WTC11 (cell line): ENCODE results near the gene APOL6.

Experiments
- ETV6 ChIP-seq: sonication (generic); formaldehyde crosslinking; IDR thresholded peaks from 2 replicates; pipeline ENCODE4 v1.8.1; 2022; ENCODE audit warnings: mild to moderate bottlenecking, missing genetic modification reagents
- FOXJ3 ChIP-seq: sonication (generic); formaldehyde crosslinking; IDR thresholded peaks from 2 replicates; pipeline ENCODE4 v1.9.0; 2021; ENCODE audit warnings: missing genetic modification reagents, mild to moderate bottlenecking, borderline replicate concordance
- NFYB ChIP-seq: sonication (generic); formaldehyde crosslinking; conservative IDR thresholded peaks from 2 replicates; pipeline ENCODE4 v1.8.0; 2022; ENCODE audit warnings: low read depth, missing genetic modification reagents
- SMAD4 ChIP-seq: sonication (generic); formaldehyde crosslinking; IDR thresholded peaks from 2 replicates; pipeline ENCODE4 v1.8.0; 2022; ENCODE audit warnings: mild to moderate bottlenecking, missing genetic modification reagents
- TF ChIP-seq, protein P1 (sequence below): fragments of 200-600 bp; IDR thresholded peaks from 2 replicates; pipeline ENCODE4 v1.8.0; 2022; ENCODE audit warnings: antibody characterized with exemption
- TF ChIP-seq, protein P2 (sequence below): sonication (generic); formaldehyde crosslinking; IDR thresholded peaks from 2 replicates; pipeline ENCODE4 v1.8.0; 2023; ENCODE audit warnings: missing genetic modification reagents
- TF ChIP-seq, protein P3 (sequence below): sonication (generic); formaldehyde crosslinking; IDR thresholded peaks from 2 replicates; pipeline ENCODE4 v1.8.0; 2022; ENCODE audit warnings: mild to moderate bottlenecking, missing genetic modification reagents
- TF ChIP-seq, protein P4 (sequence below): sonication (generic); formaldehyde crosslinking; IDR thresholded peaks from 2 replicates; pipeline ENCODE4 v1.8.0; 2022; ENCODE audit warnings: missing genetic modification reagents
- TF ChIP-seq, protein P5 (sequence below): sonication (generic); formaldehyde crosslinking; IDR thresholded peaks from 2 replicates; pipeline ENCODE4 v1.8.1; 2023; ENCODE audit warnings: mild to moderate bottlenecking, missing genetic modification reagents, moderate library complexity
- TF ChIP-seq, protein P6 (sequence below): sonication (generic); formaldehyde crosslinking; IDR thresholded peaks from 2 replicates; pipeline ENCODE4 v1.8.0; 2022; ENCODE audit warnings: mild to moderate bottlenecking, missing genetic modification reagents
- TF ChIP-seq, protein P7 (sequence below): sonication (generic); formaldehyde crosslinking; IDR thresholded peaks from 2 replicates; pipeline ENCODE4 v1.8.1; 2022; ENCODE audit warnings: low read depth, missing genetic modification reagents, borderline replicate concordance
- TF ChIP-seq, protein P8 (sequence below): sonication (generic); formaldehyde crosslinking; conservative IDR thresholded peaks from 2 replicates; pipeline ENCODE4 v1.8.1; 2023; ENCODE audit warnings: mild to moderate bottlenecking, low read depth, missing genetic modification reagents, moderate library complexity
- TF ChIP-seq, protein P9 (sequence below): sonication (generic); formaldehyde crosslinking; IDR thresholded peaks from 2 replicates; pipeline ENCODE4 v1.8.1; 2023; ENCODE audit warnings: mild to moderate bottlenecking, moderate library complexity, missing genetic modification reagents

DNA sequence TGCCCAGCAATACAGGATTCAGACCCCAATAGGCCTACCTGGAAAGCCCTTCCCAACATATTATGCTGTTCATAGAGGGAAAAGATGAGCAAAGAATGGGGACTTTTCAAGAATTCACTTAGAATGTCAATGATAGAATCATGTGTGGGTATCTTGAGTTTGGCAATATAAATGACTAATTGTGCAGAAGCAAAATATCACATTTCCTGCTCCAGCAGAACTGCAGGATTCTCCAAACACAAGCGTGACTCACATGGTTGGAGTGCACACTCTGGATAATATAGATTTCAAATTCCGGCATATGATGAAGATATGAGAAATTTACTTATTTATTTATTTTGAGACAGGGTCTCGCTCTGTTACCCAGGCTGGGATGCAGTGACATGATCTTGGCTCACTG lies 56.9 kb downstream of the APOL6 start:
- no peak for TF ChIP-seq ETV6 (CRISPR knock-in tag)
- TF ChIP-seq, protein P1, sequence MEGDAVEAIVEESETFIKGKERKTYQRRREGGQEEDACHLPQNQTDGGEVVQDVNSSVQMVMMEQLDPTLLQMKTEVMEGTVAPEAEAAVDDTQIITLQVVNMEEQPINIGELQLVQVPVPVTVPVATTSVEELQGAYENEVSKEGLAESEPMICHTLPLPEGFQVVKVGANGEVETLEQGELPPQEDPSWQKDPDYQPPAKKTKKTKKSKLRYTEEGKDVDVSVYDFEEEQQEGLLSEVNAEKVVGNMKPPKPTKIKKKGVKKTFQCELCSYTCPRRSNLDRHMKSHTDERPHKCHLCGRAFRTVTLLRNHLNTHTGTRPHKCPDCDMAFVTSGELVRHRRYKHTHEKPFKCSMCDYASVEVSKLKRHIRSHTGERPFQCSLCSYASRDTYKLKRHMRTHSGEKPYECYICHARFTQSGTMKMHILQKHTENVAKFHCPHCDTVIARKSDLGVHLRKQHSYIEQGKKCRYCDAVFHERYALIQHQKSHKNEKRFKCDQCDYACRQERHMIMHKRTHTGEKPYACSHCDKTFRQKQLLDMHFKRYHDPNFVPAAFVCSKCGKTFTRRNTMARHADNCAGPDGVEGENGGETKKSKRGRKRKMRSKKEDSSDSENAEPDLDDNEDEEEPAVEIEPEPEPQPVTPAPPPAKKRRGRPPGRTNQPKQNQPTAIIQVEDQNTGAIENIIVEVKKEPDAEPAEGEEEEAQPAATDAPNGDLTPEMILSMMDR = no peak
- TF ChIP-seq, protein P2, sequence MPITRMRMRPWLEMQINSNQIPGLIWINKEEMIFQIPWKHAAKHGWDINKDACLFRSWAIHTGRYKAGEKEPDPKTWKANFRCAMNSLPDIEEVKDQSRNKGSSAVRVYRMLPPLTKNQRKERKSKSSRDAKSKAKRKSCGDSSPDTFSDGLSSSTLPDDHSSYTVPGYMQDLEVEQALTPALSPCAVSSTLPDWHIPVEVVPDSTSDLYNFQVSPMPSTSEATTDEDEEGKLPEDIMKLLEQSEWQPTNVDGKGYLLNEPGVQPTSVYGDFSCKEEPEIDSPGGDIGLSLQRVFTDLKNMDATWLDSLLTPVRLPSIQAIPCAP (CRISPR knock-in tag) = no peak
- TF ChIP-seq FOXJ3 (CRISPR knock-in tag) = no peak
- TF ChIP-seq, protein P3, sequence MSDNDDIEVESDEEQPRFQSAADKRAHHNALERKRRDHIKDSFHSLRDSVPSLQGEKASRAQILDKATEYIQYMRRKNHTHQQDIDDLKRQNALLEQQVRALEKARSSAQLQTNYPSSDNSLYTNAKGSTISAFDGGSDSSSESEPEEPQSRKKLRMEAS (CRISPR knock-in tag) = no peak
- TF ChIP-seq, protein P4, sequence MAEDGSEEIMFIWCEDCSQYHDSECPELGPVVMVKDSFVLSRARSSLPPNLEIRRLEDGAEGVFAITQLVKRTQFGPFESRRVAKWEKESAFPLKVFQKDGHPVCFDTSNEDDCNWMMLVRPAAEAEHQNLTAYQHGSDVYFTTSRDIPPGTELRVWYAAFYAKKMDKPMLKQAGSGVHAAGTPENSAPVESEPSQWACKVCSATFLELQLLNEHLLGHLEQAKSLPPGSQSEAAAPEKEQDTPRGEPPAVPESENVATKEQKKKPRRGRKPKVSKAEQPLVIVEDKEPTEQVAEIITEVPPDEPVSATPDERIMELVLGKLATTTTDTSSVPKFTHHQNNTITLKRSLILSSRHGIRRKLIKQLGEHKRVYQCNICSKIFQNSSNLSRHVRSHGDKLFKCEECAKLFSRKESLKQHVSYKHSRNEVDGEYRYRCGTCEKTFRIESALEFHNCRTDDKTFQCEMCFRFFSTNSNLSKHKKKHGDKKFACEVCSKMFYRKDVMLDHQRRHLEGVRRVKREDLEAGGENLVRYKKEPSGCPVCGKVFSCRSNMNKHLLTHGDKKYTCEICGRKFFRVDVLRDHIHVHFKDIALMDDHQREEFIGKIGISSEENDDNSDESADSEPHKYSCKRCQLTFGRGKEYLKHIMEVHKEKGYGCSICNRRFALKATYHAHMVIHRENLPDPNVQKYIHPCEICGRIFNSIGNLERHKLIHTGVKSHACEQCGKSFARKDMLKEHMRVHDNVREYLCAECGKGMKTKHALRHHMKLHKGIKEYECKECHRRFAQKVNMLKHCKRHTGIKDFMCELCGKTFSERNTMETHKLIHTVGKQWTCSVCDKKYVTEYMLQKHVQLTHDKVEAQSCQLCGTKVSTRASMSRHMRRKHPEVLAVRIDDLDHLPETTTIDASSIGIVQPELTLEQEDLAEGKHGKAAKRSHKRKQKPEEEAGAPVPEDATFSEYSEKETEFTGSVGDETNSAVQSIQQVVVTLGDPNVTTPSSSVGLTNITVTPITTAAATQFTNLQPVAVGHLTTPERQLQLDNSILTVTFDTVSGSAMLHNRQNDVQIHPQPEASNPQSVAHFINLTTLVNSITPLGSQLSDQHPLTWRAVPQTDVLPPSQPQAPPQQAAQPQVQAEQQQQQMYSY = no peak
- no peak for TF ChIP-seq NFYB (CRISPR knock-in tag)
- TF ChIP-seq, protein P5, sequence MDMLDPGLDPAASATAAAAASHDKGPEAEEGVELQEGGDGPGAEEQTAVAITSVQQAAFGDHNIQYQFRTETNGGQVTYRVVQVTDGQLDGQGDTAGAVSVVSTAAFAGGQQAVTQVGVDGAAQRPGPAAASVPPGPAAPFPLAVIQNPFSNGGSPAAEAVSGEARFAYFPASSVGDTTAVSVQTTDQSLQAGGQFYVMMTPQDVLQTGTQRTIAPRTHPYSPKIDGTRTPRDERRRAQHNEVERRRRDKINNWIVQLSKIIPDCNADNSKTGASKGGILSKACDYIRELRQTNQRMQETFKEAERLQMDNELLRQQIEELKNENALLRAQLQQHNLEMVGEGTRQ (CRISPR knock-in tag) = no peak
- TF ChIP-seq SMAD4 (CRISPR knock-in tag) = no peak
- TF ChIP-seq, protein P6, sequence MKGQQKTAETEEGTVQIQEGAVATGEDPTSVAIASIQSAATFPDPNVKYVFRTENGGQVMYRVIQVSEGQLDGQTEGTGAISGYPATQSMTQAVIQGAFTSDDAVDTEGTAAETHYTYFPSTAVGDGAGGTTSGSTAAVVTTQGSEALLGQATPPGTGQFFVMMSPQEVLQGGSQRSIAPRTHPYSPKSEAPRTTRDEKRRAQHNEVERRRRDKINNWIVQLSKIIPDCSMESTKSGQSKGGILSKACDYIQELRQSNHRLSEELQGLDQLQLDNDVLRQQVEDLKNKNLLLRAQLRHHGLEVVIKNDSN (CRISPR knock-in tag) = no peak
- TF ChIP-seq, protein P7, sequence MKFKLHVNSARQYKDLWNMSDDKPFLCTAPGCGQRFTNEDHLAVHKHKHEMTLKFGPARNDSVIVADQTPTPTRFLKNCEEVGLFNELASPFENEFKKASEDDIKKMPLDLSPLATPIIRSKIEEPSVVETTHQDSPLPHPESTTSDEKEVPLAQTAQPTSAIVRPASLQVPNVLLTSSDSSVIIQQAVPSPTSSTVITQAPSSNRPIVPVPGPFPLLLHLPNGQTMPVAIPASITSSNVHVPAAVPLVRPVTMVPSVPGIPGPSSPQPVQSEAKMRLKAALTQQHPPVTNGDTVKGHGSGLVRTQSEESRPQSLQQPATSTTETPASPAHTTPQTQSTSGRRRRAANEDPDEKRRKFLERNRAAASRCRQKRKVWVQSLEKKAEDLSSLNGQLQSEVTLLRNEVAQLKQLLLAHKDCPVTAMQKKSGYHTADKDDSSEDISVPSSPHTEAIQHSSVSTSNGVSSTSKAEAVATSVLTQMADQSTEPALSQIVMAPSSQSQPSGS (CRISPR knock-in tag) = no peak
- TF ChIP-seq, protein P8, sequence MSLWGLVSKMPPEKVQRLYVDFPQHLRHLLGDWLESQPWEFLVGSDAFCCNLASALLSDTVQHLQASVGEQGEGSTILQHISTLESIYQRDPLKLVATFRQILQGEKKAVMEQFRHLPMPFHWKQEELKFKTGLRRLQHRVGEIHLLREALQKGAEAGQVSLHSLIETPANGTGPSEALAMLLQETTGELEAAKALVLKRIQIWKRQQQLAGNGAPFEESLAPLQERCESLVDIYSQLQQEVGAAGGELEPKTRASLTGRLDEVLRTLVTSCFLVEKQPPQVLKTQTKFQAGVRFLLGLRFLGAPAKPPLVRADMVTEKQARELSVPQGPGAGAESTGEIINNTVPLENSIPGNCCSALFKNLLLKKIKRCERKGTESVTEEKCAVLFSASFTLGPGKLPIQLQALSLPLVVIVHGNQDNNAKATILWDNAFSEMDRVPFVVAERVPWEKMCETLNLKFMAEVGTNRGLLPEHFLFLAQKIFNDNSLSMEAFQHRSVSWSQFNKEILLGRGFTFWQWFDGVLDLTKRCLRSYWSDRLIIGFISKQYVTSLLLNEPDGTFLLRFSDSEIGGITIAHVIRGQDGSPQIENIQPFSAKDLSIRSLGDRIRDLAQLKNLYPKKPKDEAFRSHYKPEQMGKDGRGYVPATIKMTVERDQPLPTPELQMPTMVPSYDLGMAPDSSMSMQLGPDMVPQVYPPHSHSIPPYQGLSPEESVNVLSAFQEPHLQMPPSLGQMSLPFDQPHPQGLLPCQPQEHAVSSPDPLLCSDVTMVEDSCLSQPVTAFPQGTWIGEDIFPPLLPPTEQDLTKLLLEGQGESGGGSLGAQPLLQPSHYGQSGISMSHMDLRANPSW (CRISPR knock-in tag) = no peak
- TF ChIP-seq, protein P9, sequence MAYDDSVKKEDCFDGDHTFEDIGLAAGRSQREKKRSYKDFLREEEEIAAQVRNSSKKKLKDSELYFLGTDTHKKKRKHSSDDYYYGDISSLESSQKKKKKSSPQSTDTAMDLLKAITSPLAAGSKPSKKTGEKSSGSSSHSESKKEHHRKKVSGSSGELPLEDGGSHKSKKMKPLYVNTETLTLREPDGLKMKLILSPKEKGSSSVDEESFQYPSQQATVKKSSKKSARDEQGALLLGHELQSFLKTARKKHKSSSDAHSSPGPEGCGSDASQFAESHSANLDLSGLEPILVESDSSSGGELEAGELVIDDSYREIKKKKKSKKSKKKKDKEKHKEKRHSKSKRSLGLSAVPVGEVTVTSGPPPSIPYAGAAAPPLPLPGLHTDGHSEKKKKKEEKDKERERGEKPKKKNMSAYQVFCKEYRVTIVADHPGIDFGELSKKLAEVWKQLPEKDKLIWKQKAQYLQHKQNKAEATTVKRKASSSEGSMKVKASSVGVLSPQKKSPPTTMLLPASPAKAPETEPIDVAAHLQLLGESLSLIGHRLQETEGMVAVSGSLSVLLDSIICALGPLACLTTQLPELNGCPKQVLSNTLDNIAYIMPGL = no peak
